ENCODE data around the gene SERAC1.

Gene SERAC1

GRCh38 chr6:158109748-158110147 lies 58.3 kb downstream of the SERAC1 start:
- no peak for TF ChIP-seq CTCF (conservative IDR thresholded peaks at IDR 0.05; ENCODE audit: low read length)
- peak; percentile 38 for DNase-seq (ENCODE audit: low read depth)
- no peak overlapping the region for H3K4me3 ChIP-seq (ENCODE audit: low read length)

- no peak overlapping the region for H3K4me3 ChIP-seq (ENCODE audit: low read length)
- no peak for TF ChIP-seq CTCF (conservative IDR thresholded peaks at IDR 0.05; ENCODE audit: low read length)
- no peak for DNase-seq (ENCODE audit: low read depth)
Measured at GRCh38 chr6:158104696-158105095, 63.4 kb downstream of the SERAC1 start.

- DNase-seq (ENCODE audit: low read depth): no peak
- H3K4me3 ChIP-seq (ENCODE audit: low read length): no peak overlapping the region
- TF ChIP-seq CTCF (conservative IDR thresholded peaks at IDR 0.05; ENCODE audit: low read length): no peak
Measured at GRCh38 chr6:158103228-158103627, 64.8 kb downstream of the SERAC1 start.

DNA sequence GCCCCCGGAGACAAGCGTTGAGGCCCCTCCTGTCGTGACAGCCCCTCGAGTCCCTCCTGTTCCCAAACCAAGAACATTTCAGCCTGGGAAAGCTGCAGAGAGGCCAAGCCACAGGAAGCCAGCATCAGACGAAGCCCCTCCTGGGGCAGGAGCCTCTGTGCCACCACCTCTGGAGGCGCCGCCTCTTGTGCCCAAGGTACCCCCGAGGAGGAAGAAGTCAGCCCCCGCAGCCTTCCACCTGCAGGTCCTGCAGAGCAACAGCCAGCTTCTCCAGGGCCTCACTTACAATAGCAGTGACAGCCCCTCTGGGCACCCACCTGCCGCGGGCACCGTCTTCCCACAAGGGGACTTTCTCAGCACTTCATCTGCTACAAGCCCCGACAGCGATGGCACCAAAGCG lies 72.4 kb downstream of the SERAC1 start:
- H3K4me3 ChIP-seq (ENCODE audit: low read length): no peak overlapping the region
- DNase-seq (ENCODE audit: low read depth): no peak
- TF ChIP-seq CTCF (conservative IDR thresholded peaks at IDR 0.05; ENCODE audit: low read length): no peak

GRCh38 chr6:158095031-158095430 lies 73.0 kb downstream of the SERAC1 start:
- no peak overlapping the region for H3K4me3 ChIP-seq (ENCODE audit: low read length)
- TF ChIP-seq CTCF (conservative IDR thresholded peaks at IDR 0.05; ENCODE audit: low read length): no peak
- DNase-seq (ENCODE audit: low read depth): no peak

GRCh38 chr6:158092806-158093205 lies 75.3 kb downstream of the SERAC1 start:
- no peak overlapping the region for H3K4me3 ChIP-seq (ENCODE audit: low read length)

More at GRCh38 chr6:158092806-158093205, 75.3 kb downstream of the SERAC1 start:
- DNase-seq (ENCODE audit: low read depth): no peak
- no peak for TF ChIP-seq CTCF (conservative IDR thresholded peaks at IDR 0.05; ENCODE audit: low read length)

All from AG10803 (cell line).